ENCODE results near the gene AHDC1. TPM values are rescaled to one million over a fixed set of nuclear protein-coding genes. Genes with fewer than 3 reads are reported as not detected.

AHDC1 gene
- total and polyA plus RNA-seq, 9 of the 15 experiments (the other 6 are each of a cell fraction or from before 2014, with no cell fraction given), result 0.21 to 36.4 (median 4.7) TPM

- in situ Hi-C loops (cut with MboI) (no loop called here), intact Hi-C loops (cut with micrococcal nuclease) (no loop called here)
- no peaks in the 10 kb centered on the region for H3K9me3 ChIP-seq (replicated peaks; ENCODE audit: control insufficient read depth, insufficient read depth, low read depth, low read length)
- no peak for FAIRE-seq
- peaks cover 9% of the 10 kb centered on the region; the same call in 1 of the 3 replicates for H3K36me3 ChIP-seq (ENCODE audit: control insufficient read depth, insufficient read depth, low read length)
- peak; percentile 57 to 74 (median 65) for DNase-seq (ENCODE audit: extremely low read depth in 1 of 4, low spot score in 3 of 4)
- peak overlapping the region; percentile 40; the same call in 1 of the 2 replicates for H3K4me2 ChIP-seq (ENCODE audit: insufficient read depth, low read length)
- ChIA-PET POLR2A (interaction anchor here (0.6 to 1.0 kb wide), 3 partner anchors 12 to 23 kb away, joined by 3 to 4 read pairs (median 3); no protein-coding TSS in a partner anchor), CTCF (ENCODE audit: low intra/inter-chr PET ratio) (no interaction called here)
- peak overlapping the region in 1 of 2 experiments; percentile 84; a peak in 2 of 4 replicates for H3K9ac ChIP-seq (ENCODE audit: insufficient read depth in 1 of 2, low read depth in 2 of 2, low read length in 2 of 2)
- BruUV-seq (replicated peaks), result no TSS peak
- peaks cover 45 to 58% of the 10 kb centered on the region in 2 experiments for H3K4me1 ChIP-seq (replicated peaks in 1 of 2; ENCODE audit: control insufficient read depth in 2 of 2, insufficient read depth in 2 of 2, low read length in 2 of 2)
- peak overlapping the region; percentile 18; the same call in 1 of the 2 replicates for H2AFZ ChIP-seq (ENCODE audit: low read depth, low read length)
- H4K20me1 ChIP-seq (replicated peaks; ENCODE audit: control insufficient read depth, insufficient read depth, low read length), result peaks cover 29% of the 10 kb centered on the region
- no peaks in the 10 kb centered on the region for H3K9me1 ChIP-seq (ENCODE audit: control insufficient read depth, insufficient read depth, low read length)
- peak; percentile 36 for ATAC-seq
- WGBS (ENCODE audit: insufficient coverage, low coverage, missing lambda C conversion rate), result 44% methylated on average over 31 of the region's 83 CpGs
- peak overlapping the region; percentile 23 for H3K4me3 ChIP-seq
- H3K27me3 ChIP-seq (ENCODE audit: control insufficient read depth in 2 of 2, insufficient read depth in 2 of 2, low read length in 2 of 2), result no peaks in the 10 kb centered on the region
- H3K27ac ChIP-seq (ENCODE audit: extremely low read depth, low read depth, low read length), result peak overlapping the region; percentile 35; the same call in 1 of the 3 replicates
- H3K79me2 ChIP-seq (ENCODE audit: control insufficient read depth, insufficient read depth, low read length), result peaks cover 82% of the 10 kb centered on the region
- peak; percentile 46 for TF ChIP-seq NFIC (IDR thresholded peaks at IDR 0.05)
- TF ChIP-seq HNRNPLL (IDR thresholded peaks at IDR 0.05; ENCODE audit: low read depth, low read length, poor library complexity, severe bottlenecking), result peak; percentile 23
- TF ChIP-seq ZNF140 (CRISPR knock-in tag; IDR thresholded peaks at IDR 0.05), result no peak
- TF ChIP-seq DMBX1 (CRISPR knock-in tag; IDR thresholded peaks at IDR 0.05; ENCODE audit: borderline replicate concordance), result no peak
- peak; percentile 32; the same call in 1 of the 2 replicates for TF ChIP-seq ZNF740 (CRISPR knock-in tag; IDR thresholded peaks at IDR 0.05)
- TF ChIP-seq ZNF740 (tag; IDR thresholded peaks at IDR 0.05), result peak in 1 of 2 experiments; percentile 34; a peak in 1 of 4 replicates
- TF ChIP-seq, protein P1, sequence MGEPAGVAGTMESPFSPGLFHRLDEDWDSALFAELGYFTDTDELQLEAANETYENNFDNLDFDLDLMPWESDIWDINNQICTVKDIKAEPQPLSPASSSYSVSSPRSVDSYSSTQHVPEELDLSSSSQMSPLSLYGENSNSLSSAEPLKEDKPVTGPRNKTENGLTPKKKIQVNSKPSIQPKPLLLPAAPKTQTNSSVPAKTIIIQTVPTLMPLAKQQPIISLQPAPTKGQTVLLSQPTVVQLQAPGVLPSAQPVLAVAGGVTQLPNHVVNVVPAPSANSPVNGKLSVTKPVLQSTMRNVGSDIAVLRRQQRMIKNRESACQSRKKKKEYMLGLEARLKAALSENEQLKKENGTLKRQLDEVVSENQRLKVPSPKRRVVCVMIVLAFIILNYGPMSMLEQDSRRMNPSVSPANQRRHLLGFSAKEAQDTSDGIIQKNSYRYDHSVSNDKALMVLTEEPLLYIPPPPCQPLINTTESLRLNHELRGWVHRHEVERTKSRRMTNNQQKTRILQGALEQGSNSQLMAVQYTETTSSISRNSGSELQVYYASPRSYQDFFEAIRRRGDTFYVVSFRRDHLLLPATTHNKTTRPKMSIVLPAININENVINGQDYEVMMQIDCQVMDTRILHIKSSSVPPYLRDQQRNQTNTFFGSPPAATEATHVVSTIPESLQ (CRISPR knock-in tag; IDR thresholded peaks at IDR 0.05), result no peak
- TF ChIP-seq NRF1 (conservative IDR thresholded peaks at IDR 0.05 in 1 of 2, IDR thresholded peaks at IDR 0.05 in 1 of 2), result peak in 1 of 2 experiments; percentile 25; a peak in 1 of 4 replicates
- TF ChIP-seq PHF20 (IDR thresholded peaks at IDR 0.05; ENCODE audit: partially characterized antibody), result no peak
- TF ChIP-seq, protein P2, sequence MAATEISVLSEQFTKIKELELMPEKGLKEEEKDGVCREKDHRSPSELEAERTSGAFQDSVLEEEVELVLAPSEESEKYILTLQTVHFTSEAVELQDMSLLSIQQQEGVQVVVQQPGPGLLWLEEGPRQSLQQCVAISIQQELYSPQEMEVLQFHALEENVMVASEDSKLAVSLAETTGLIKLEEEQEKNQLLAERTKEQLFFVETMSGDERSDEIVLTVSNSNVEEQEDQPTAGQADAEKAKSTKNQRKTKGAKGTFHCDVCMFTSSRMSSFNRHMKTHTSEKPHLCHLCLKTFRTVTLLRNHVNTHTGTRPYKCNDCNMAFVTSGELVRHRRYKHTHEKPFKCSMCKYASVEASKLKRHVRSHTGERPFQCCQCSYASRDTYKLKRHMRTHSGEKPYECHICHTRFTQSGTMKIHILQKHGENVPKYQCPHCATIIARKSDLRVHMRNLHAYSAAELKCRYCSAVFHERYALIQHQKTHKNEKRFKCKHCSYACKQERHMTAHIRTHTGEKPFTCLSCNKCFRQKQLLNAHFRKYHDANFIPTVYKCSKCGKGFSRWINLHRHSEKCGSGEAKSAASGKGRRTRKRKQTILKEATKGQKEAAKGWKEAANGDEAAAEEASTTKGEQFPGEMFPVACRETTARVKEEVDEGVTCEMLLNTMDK (IDR thresholded peaks at IDR 0.05; ENCODE audit: borderline replicate concordance, insufficient read depth, low read depth, low read length, poor library complexity, severe bottlenecking), result peak; percentile 85
- 0 out of 2 replicates have a peak, but pooled peaks have one; percentile 36 for TF ChIP-seq SMAD4 (CRISPR knock-in tag; conservative IDR thresholded peaks at IDR 0.05)
- TF ChIP-seq CCNT2 (IDR thresholded peaks at IDR 0.05; ENCODE audit: borderline replicate concordance, extremely low read depth, insufficient read length, low read depth, low read length), result peak; percentile 24
- 0 out of 2 replicates have a peak, but pooled peaks have one; percentile 18 for TF ChIP-seq CBFA2T3 (IDR thresholded peaks at IDR 0.05)
- 0 out of 4 replicates have a peak, but pooled peaks of 1 of the 2 experiments have one; percentile 13 for TF ChIP-seq NONO (IDR thresholded peaks at IDR 0.05; ENCODE audit: low read depth in 2 of 2, low read length in 1 of 2)
These were observed 28.8 kb downstream of the AHDC1 start for GRCh38 chr1:27574871-27575831.

All from K562 (cell line).